ENCODE data around the gene GHDC.
"Not testable (repeated sequence)": the region's sequence is repeated elsewhere in the genome, so short reads cannot be mapped to it uniquely, and the experiment has no call there.

GHDC gene

DNA sequence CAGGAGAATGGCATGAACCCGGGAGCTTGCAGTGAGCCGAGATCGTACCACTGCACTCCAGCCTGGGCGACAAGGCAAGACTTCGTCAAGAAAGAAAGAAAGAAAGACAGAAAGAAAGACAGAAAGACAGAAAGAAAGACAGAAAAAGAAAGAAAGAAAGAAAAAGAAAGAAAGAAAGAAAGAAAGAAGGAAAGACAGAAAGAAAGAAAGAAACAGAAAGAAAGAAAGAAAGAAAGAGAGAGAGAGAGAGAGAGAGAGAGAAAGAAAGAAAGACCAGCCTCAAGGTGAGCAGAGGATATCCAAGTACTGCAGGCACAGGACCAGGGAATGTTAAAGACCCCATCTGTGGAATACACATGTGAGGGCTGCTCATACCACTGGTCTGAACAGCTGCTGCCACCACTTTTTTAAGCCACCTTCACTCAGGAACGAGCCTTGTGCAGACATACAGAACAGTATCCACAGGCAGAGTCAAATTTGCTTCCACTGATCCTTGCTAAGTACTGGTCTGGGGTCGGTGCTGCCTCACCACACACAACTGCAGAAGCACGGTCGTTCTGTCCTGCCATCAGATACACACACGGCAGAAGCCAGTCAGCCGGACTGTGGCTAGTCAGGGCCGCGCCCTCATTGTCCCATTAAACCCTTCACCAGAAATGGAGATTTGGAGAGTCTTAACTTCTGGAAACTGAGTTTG lies 47.2 kb downstream of the GHDC start:
- no peak overlapping the region for H3K4me3 ChIP-seq
- H3K4me1 ChIP-seq: peaks cover 0 to 26% (median 17%) of the 10 kb centered on the region in 4 donors
- no peaks in the 10 kb centered on the region for H3K9me3 ChIP-seq
- DNase-seq: no peak
- intact Hi-C loops (cut with DNase I; ENCODE audit: low total_unique reads): no loop called here
- H3K27me3 ChIP-seq: no peaks in the 10 kb centered on the region
- peaks cover 0 to 49% (median 17%) of the 10 kb centered on the region in 3 donors for H3K36me3 ChIP-seq
- TF ChIP-seq, protein P1, sequence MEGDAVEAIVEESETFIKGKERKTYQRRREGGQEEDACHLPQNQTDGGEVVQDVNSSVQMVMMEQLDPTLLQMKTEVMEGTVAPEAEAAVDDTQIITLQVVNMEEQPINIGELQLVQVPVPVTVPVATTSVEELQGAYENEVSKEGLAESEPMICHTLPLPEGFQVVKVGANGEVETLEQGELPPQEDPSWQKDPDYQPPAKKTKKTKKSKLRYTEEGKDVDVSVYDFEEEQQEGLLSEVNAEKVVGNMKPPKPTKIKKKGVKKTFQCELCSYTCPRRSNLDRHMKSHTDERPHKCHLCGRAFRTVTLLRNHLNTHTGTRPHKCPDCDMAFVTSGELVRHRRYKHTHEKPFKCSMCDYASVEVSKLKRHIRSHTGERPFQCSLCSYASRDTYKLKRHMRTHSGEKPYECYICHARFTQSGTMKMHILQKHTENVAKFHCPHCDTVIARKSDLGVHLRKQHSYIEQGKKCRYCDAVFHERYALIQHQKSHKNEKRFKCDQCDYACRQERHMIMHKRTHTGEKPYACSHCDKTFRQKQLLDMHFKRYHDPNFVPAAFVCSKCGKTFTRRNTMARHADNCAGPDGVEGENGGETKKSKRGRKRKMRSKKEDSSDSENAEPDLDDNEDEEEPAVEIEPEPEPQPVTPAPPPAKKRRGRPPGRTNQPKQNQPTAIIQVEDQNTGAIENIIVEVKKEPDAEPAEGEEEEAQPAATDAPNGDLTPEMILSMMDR (IDR thresholded peaks at IDR 0.05): no peak
- H3K27ac ChIP-seq: no peak overlapping the region

DNA sequence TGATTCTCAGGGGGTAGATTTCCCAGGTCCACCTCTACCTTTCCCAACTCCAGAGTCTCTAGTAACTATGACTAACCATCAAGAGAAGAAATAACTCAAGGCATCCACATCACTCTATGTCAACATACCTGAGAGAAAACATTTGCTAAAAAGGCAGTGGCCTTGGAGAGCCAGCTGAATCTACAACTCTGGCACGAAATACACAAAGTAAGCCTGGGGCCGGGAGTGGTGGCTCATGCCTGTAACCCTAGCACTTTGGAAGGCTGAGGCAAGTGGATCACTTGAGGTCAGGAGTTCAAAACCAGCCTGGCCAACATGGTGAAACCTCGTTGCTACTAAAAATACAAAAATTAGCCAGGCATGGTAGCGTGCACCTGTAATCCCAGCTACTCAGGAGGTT lies 51.2 kb downstream of the GHDC start:
- H3K27ac ChIP-seq; intact Hi-C loops (cut with DNase I; ENCODE audit: low total_unique reads); H3K9me3 ChIP-seq; H3K27me3 ChIP-seq; DNase-seq; H3K4me3 ChIP-seq: not testable (repeated sequence)
- peaks cover 4 to 49% (median 9%) of the 10 kb centered on the region in 3 donors for H3K36me3 ChIP-seq
- H3K4me1 ChIP-seq: peaks cover 0 to 46% (median 24%) of the 10 kb centered on the region in 4 donors

DNA sequence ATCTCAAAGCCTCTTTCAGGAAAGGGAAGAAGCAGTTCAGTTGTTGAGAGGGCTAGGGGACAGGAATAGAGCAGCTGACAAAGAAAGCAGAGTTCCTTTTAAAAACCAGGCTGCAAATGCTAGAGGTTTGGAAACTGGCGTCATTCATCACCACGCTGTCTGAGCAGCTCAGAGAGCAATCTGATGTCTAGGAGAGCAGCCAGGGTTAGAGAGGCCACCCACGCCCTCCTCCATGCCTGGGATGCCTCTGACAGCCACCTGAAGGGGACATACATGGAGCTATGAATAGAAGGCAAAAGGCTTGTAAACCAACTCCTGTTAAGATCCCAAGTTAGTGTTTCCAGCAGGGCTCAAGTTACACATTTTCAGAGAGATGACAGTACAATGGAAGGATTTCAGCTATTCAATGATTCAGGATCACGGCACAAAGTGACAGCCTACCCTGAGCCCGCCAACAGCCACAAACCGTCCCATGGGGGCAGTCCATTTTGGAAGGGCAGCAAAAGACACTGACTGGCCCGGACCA lies 51.9 kb downstream of the GHDC start:
- Histone ChIP-seq H3K27ac (peak overlapping the region in 1 of 2 donors; percentile 27), H3K27me3 (no peaks in the 10 kb centered on the region), H3K36me3 (peaks cover 4 to 43% (median 9%) of the 10 kb centered on the region in 3 donors), H3K9me3 (no peaks in the 10 kb centered on the region), H3K4me1 (peaks cover 0 to 46% (median 25%) of the 10 kb centered on the region in 4 donors), H3K4me3 (no peak overlapping the region)
- DNase-seq: no peak
- TF ChIP-seq, protein P1 (IDR thresholded peaks at IDR 0.05): no peak
- intact Hi-C loops (cut with DNase I; ENCODE audit: low total_unique reads): no loop called here

DNA sequence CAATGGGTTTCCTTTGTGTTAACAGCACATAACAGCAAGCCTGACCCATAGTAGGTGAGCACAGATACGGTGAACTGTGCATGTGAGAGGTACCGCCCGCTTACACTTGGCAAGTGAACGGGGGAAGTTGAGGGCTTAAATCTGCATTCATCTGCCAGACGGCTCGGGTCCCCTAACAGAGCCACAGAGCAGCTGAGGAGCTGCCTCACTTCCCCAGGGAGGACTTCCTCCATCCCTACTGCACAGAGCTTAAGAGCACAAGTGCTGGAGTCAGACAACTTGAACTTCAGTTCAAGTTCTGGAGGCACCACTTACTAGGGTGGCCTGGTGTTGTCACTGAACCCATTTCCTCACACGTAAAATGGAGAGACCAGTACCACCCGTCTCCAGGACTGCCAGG lies 52.9 kb downstream of the GHDC start:
- Histone ChIP-seq H3K4me3 (no peak overlapping the region), H3K9me3 (no peaks in the 10 kb centered on the region), H3K36me3 (peaks cover 4 to 43% (median 12%) of the 10 kb centered on the region in 3 donors), H3K27me3 (no peaks in the 10 kb centered on the region), H3K27ac (no peak overlapping the region), H3K4me1 (peaks cover 0 to 49% (median 27%) of the 10 kb centered on the region in 4 donors)
- DNase-seq: no peak
- intact Hi-C loops (cut with DNase I; ENCODE audit: low total_unique reads): no loop called here
- TF ChIP-seq, protein P1 (IDR thresholded peaks at IDR 0.05): no peak

DNA sequence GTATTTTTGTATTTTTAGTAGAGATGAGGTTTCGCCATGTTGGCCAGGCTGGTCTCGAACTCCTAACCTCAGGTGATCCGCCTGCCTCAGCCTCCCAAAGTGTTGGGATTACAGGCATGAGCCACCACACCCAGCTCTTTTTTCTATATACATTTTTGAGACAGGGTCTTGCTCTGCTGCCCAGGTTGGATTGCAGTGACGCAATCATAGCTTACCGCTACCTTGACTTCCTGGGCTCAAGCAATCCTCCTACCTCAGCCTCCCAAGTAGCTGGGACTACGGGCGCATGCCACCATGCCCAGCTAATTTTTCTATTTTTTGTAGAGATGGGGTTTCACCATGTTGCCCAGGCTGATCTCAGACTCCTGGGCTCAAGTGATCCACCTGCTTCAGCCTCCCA lies 53.6 kb downstream of the GHDC start:
- intact Hi-C loops (cut with DNase I; ENCODE audit: low total_unique reads); H3K27me3 ChIP-seq; H3K4me3 ChIP-seq; H3K9me3 ChIP-seq; H3K27ac ChIP-seq; DNase-seq: not testable (repeated sequence)
- H3K4me1 ChIP-seq: peaks cover 0 to 55% (median 29%) of the 10 kb centered on the region in 4 donors
- H3K36me3 ChIP-seq: peaks cover 4 to 36% (median 13%) of the 10 kb centered on the region in 3 donors

All from tibial artery (tissue), 4 donors.